ENCODE measurements around the gene PPP3R2. TPM values are rescaled to one million over a fixed set of nuclear protein-coding genes. Genes with fewer than 3 reads are reported as not detected.

Gene PPP3R2, protein sequence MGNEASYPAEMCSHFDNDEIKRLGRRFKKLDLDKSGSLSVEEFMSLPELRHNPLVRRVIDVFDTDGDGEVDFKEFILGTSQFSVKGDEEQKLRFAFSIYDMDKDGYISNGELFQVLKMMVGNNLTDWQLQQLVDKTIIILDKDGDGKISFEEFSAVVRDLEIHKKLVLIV
- not detected for polyA plus RNA-seq (2012; ENCODE audit: insufficient read length, low read depth)

- TF ChIP-seq FOXP2 (optimal IDR thresholded peaks at IDR 0.05; ENCODE audit: borderline replicate concordance, extremely low read depth, extremely low read length, insufficient read depth) (no peak), SIN3A (IDR thresholded peaks at IDR 0.05; ENCODE audit: borderline replicate concordance, insufficient read depth, low read length) (no peak), REST (IDR thresholded peaks at IDR 0.05; ENCODE audit: insufficient read depth in 1 of 2, low read depth in 2 of 2, low read length in 2 of 2) (no peak), TAF1 (IDR thresholded peaks at IDR 0.05; ENCODE audit: borderline replicate concordance, insufficient read depth, low read length) (no peak), POLR2AphosphoS5 (IDR thresholded peaks at IDR 0.05; ENCODE audit: low read depth, low read length) (no peak)
Measured at GRCh38 chr9:101594796-101595195, at the start of gene PPP3R2. Gene PPP3R2, minus strand, starts transcription at chr9:101594969. Its CDS starts 48 bp downstream, at chr9:101594921.

DNA sequence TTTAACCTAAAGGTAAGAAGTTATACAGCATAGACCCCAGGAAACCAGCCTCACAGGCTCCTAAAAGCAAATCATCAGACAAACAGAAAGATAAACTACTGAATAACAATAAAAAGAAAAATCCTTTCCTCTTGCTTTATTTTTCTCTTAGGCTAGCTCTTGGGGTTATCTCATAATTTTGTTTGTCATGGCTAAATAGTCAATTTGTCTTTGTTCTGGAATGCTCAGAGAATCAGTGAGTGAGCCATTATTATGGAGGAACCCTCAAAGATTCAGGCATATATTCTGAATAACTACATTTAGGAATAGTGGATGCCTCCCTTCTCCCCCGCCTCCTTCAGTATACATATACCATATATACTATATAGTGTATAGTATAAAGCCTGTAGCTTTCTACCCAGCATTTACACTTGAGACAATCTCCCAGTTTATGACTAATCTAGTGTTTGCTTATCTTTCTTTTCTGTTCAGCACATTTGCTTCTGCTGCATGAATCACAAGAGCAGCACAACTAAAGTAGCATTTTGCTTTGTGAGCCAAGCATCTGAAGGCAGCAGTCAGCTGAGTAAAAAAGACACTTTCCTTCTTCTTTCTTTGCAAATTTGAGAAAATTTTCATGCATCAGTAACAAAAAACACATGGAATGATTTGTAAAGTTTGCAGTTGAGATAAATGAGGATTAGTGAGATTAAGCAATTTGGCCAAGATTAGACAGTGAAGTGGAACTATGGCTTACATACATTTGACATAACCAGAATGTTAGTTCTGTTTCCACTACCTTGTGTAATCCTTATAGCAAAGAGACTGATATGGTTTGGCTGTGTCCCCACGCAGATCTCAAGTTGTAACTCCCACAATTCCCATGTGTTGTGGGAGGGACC is 45.3 kb upstream of the PPP3R2 start:
- TF ChIP-seq FOXP2 (optimal IDR thresholded peaks at IDR 0.05; ENCODE audit: borderline replicate concordance, extremely low read depth, extremely low read length, insufficient read depth) (no peak), TAF1 (IDR thresholded peaks at IDR 0.05; ENCODE audit: borderline replicate concordance, insufficient read depth, low read length) (no peak), POLR2AphosphoS5 (IDR thresholded peaks at IDR 0.05; ENCODE audit: low read depth, low read length) (no peak), SIN3A (IDR thresholded peaks at IDR 0.05; ENCODE audit: borderline replicate concordance, insufficient read depth, low read length) (no peak), REST (IDR thresholded peaks at IDR 0.05; ENCODE audit: insufficient read depth in 1 of 2, low read depth in 2 of 2, low read length in 2 of 2) (no peak)

GRCh38 chr9:101639311-101639710 is 44.5 kb upstream of the PPP3R2 start:
- TF ChIP-seq TAF1 (IDR thresholded peaks at IDR 0.05; ENCODE audit: borderline replicate concordance, insufficient read depth, low read length) (no peak), REST (IDR thresholded peaks at IDR 0.05; ENCODE audit: insufficient read depth in 1 of 2, low read depth in 2 of 2, low read length in 2 of 2) (no peak), POLR2AphosphoS5 (IDR thresholded peaks at IDR 0.05; ENCODE audit: low read depth, low read length) (no peak), FOXP2 (optimal IDR thresholded peaks at IDR 0.05; ENCODE audit: borderline replicate concordance, extremely low read depth, extremely low read length, insufficient read depth) (no peak), SIN3A (IDR thresholded peaks at IDR 0.05; ENCODE audit: borderline replicate concordance, insufficient read depth, low read length) (no peak)

GRCh38 chr9:101636247-101636646 is 41.5 kb upstream of the PPP3R2 start:
- TF ChIP-seq POLR2AphosphoS5 (IDR thresholded peaks at IDR 0.05; ENCODE audit: low read depth, low read length) (no peak), FOXP2 (optimal IDR thresholded peaks at IDR 0.05; ENCODE audit: borderline replicate concordance, extremely low read depth, extremely low read length, insufficient read depth) (no peak), REST (IDR thresholded peaks at IDR 0.05; ENCODE audit: insufficient read depth in 1 of 2, low read depth in 2 of 2, low read length in 2 of 2) (no peak), TAF1 (IDR thresholded peaks at IDR 0.05; ENCODE audit: borderline replicate concordance, insufficient read depth, low read length) (no peak)

Measured in PFSK-1 (cell line).